ENCODE results near the gene IL34. TPM values are rescaled to one million over a fixed set of nuclear protein-coding genes. Genes with fewer than 3 reads are reported as not detected.
"Not testable (repeated sequence)": the region's sequence is repeated elsewhere in the genome, so short reads cannot be mapped to it uniquely, and the experiment has no call there.

The IL34 gene
- polyA plus RNA-seq, 4 donors, result 0.62 to 1.2 (median 1.1) TPM

DNA sequence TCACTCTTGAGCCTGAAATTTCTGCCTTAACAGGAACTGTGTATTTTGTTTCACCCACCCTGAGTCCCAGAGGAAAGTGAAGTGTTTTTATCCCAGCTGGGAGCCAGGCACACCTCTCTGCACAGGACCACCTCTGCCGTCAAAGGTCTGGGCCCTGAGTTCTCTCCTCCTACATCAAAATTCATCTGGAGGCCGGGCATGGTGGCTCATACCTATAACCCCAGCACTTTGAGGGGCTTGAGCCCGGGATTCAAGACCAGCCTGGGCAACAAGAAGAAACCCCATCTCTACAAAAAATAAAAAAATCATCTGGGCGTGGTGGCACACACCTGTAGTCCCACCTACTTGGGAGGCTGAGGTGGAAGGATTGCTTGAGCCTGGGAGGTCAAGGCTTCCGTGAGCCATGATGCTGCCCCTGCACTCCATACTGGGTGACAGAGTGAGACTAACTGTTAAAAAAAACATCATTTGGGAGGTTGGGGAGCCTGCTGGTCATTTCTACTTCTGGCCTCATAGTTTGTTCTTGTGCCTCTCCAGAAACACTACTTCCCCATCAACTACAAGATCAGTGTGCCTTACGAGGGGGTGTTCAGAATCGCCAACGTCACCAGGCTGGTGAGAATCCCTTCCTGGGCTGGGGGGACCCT lies 9.8 kb downstream of the IL34 start:
- DNase-seq (ENCODE audit: low read depth in 4 of 4, low spot score in 2 of 4), result no peak

DNA sequence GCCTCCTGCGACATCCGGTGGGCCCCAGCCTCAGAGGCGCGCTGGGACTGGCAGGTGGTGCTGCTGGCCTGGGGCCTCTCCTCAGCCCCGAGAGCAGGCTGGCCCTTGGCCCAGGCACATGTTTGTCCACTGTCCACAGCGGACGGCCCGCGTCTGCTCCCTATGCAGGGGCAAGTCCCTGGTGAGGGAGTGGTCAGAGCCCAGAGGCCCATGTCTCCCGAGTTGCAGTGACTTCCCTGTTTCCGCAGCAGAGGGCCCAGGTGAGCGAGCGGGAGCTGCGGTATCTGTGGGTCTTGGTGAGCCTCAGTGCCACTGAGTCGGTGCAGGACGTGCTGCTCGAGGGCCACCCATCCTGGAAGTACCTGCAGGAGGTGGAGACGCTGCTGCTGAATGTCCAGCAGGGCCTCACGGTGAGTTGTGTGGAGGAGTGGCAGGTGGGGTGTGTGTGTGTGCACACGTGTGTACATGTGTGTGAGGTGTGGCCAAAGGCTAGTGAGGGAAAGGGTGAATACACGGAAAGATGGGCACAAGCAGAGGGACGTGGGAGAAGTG lies 10.4 kb downstream of the IL34 start:
- DNase-seq (ENCODE audit: low read depth in 4 of 4, low spot score in 2 of 4), result no peak

DNA sequence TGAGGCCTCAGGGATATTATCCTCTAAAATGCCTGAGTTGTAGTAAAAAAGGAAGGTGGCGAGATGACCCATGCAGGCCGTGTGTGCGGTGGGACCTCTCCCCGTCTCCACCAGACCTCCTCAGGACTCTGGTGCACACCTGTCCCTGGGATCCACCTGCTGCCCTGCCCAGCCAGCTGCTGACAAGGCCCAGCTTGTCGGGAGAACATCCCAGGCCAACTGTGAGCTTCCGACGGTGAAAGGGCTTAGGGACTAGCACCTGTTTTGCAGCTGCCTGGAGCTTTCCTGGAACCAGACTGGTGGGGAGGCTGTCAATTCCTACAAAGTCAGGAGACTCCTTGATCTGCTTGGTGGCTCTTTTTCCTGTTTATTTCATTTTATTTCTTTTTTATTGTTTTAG lies 11.6 kb downstream of the IL34 start:
- DNase-seq (ENCODE audit: low read depth in 4 of 4, low spot score in 2 of 4), result no peak

DNA sequence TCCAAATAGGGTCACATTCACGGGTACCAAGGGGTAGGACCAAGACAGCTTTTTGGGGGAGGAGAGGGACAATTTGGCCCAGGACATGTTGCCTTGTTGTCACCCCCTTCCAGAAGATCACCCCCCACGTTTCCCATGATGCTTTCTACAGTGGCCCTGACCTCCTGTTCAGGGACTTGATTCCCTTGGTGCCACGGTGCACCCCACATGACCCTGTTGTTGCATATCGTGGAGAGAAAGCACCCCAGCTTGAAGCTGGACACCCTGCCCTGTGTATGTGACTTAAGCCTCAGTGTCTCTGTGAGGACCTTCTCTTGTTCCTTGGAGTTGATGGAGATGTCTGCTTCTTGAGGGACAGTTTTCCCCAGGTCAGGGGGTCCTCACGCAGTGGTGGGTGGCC lies 12.6 kb downstream of the IL34 start:
- DNase-seq (ENCODE audit: low read depth in 4 of 4, low spot score in 2 of 4), result no peak

DNA sequence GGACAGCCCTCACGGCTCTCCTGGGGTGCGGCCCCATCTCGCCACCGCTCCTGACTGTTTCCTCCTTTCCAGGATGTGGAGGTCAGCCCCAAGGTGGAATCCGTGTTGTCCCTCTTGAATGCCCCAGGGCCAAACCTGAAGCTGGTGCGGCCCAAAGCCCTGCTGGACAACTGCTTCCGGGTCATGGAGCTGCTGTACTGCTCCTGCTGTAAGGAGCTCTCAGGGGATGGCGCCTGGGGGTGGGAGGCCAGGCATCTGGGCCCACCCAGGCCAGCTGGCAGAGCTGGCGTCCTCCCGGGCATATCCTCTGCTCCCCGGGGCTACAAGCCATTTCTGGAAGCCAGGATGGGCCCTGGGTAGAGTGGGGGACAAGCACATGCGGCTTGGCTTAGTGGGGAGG lies 13.2 kb downstream of the IL34 start:
- DNase-seq (ENCODE audit: low read depth in 4 of 4, low spot score in 2 of 4), result no peak

DNA sequence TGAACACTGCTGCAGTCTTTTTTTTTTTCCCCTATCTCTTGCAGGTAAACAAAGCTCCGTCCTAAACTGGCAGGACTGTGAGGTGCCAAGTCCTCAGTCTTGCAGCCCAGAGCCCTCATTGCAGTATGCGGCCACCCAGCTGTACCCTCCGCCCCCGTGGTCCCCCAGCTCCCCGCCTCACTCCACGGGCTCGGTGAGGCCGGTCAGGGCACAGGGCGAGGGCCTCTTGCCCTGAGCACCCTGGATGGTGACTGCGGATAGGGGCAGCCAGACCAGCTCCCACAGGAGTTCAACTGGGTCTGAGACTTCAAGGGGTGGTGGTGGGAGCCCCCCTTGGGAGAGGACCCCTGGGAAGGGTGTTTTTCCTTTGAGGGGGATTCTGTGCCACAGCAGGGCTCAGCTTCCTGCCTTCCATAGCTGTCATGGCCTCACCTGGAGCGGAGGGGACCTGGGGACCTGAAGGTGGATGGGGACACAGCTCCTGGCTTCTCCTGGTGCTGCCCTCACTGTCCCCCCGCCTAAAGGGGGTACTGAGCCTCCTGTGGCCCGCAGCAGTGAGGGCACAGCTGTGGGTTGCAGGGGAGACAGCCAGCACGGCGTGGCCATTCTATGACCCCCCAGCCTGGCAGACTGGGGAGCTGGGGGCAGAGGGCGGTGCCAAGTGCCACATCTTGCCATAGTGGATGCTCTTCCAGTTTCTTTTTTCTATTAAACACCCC lies 13.8 kb downstream of the IL34 start:
- no peak for DNase-seq (ENCODE audit: low read depth in 4 of 4, low spot score in 2 of 4)

DNA sequence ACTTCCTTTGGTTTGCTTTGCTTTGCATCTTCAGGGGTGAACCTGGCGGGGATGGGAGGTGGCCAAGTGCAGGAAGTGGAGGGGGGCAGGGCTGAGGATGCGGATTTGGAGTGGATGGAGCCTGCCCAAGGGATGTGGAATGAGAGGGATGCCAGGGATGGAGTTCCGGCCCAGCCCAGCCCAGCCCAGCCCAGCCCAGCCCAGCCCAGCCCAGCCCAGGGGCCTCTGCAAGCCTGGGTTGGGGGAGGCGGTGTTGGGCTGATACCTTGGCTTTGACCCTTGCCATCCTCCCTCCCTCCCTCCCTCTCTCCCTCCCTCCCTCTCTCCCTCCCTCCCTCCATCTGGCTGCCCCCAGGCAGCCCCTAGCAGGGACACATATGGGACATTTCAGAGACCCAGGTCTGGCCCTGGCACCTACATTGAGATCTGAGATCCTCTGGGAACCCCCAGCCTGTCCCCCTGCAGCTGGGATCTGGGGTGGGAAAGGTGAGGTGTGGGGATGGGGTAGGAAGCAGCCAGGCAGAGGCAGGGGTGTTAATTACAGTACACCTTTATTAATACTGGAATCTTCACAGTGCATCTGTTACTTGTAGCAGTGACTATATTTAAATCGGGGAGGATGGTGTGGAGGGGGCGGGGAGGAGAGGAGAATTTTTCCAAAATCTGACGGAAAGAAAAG lies 14.5 kb downstream of the IL34 start:
- DNase-seq (ENCODE audit: low read depth in 4 of 4, low spot score in 2 of 4), result no peak

DNA sequence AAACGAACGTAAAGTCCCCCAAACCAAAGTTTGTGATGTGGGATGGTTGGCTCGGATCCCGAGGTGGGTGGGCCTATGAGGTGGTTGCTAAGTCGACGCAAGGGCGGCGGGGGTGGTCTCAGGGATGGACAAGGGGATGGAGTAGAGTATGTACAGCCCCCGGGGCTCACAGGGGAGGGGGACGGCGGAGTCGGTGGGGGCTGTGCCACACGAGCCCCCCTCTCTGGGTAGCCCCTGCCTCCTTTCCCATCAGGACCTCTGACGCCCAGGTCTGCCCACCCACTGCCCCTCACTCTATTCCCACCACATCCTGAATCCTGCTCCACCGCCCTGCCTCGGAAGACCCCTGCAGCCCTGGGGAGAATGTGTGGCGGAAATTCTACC lies 15.2 kb downstream of the IL34 start:
- no peak for DNase-seq (ENCODE audit: low read depth in 4 of 4, low spot score in 2 of 4)

DNA sequence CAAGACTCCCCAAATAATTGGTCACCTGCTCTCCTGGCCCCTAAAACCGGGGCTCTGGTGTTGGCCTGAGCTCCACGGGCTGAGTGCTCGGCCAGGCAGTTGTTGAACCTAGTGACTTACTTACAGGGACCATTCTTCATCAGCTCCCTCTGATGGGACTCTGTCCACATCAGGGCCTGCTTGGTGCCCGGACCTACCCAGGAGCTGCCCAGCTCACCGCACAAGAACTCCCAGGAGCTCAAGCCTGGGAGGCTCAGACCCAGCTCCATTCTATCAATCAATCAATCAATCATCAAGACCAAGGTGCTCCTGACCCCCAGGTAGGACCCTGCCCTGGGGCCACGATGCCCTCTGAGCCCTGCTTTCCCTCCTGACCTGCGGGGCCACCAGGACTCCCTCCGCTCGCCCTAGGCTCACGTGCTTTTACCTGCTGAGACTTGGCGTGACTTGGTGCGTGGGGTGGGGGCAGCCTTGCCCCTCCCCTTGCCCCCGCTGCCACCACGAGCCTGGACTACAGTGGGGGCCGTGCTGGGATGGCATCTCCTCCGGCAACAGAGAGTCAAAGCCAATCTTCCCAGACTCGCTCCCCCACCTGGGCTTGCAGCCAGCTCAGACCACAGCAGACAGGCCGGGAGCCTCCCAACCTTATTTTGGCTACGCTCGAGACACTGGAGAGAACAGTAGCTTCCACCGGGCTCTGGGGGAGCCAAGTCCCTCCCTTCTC lies 15.7 kb downstream of the IL34 start:
- DNase-seq (ENCODE audit: low read depth in 4 of 4, low spot score in 2 of 4), result no peak

DNA sequence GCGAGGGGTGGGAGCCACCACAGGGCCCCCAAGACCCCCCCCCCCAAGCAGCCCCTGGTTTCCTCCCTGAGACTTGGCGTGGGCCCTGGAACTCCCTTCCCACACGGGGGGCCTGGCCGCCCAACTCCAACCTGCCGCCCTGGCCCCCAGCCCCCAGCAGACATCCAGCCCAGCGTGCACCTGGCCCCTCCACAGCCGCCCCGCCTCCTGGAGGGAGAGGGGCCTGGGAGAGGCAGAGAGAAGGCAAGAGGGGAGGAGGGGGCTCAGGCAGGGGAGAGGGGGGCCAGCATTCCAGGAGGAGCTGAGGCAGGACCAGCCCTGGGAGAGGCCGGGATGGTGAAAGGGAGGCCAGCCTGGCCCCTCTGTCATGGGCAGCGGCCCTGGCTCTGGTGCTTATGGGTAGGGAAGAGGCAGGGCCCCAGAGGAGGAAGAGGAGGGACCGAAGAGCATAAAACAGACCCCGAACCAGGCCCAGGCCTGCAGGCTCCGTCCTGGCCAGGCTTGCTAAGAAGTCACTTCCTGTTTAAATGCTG lies 16.7 kb downstream of the IL34 start:
- DNase-seq (ENCODE audit: low read depth in 4 of 4, low spot score in 2 of 4), result no peak

DNA sequence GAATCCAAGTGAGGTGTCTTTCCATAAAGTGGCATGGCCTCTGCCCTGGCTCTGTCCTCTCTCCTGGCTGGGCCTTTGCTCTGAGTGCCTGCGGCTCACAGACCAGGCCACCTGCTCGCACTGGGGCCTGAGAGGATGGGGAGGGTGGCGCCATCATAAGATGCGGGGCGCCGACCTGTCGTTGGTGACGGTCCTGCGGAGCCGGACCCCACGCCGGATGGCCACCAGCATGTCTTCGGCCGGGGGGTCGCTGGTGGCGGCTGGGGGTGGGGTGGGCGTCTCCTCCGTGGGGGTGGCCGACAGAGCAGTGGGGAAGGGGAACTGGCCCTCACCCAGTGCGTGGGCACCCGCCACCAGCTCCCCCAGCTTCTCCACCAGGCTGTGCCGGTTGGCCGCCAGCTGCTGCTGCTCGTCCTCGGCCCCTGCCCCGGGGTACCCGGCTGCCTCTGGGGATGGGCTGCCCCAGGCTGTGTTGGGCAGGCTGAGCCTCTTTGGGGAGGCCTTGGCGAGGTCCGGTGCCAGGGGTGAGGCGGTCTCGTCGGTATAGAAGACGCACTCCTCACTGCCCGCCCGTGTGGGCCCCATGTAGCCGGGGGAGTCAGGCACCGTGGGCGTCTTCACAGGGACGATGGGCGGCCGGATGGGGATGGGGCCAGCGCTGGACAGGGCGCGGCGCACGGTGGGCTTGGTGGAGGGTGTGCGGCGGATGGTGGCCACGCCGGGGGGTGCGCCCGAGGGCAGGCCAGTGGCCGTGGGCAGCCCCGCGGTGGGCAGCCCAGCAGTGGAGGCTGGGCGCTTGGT lies 17.4 kb downstream of the IL34 start:
- no peak for DNase-seq (ENCODE audit: low read depth in 4 of 4, low spot score in 2 of 4)

DNA sequence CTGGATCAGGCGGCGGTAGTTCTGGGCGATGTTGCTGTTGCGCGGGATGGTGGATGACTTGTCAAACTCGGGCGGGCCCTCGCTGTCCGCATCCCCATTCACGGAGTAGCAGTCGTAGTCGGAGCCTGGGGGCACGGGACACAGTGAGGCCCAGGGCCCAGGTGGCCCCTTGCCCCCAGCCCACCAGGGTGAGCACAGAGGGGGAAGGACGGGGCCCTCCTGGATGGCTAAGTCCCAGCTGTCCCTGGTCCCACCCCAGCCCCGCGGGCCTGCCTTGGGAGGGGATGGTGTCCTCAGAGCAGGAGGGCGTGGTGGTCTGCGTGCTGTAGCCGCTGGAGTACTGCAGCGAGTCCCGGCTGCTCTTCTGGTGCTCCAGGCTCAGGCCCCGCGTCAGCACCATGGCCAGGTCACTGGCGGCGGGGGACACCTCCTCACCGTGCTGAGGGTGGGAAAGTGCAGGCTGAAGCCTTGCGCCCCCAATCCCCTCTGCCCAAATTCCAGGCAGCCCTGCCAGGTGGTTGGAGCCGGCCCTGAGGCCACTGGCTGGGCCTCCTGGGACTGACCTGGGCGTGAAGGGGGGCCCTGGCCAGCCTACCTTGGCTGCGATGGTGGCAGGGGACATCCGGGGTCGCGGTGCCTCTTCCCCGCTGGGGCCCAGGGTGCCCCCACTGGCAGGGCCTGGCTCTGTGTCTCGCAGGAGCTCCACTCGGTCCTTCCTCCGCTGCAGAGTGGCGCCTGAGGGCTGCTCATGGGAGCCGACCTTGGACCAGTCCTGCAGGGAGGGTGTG lies 18.2 kb downstream of the IL34 start:
- DNase-seq (ENCODE audit: low read depth in 4 of 4, low spot score in 2 of 4), result no peak

DNA sequence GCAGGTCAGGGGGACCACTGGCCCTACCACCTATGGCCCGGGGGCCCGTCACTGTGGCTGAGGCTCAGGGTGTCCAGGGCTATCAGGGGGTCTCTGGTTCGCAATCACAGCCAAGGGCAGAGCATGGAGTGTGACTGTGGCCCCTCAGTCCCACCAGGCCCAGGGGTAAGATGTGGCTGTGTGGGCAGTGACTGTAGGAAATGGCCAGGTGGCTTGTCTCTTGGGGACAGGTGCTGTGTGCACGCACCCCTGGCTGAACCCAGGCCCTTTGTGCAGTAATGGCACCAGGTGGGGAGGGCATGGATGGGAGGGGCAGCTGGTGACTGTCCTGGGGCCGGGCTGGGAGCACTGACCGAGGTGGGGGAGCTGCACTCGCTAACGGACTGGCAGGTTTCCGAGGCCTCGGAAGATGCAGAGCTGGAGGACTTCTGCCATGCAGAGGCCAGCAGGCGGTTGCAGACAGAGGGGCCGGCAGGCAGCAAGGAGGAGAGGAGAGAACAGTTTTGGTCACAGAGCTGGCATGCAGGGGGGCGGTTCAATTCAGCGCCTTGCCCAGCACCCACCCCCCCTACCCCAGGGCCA lies 18.8 kb downstream of the IL34 start:
- no peak for DNase-seq (ENCODE audit: low read depth in 4 of 4, low spot score in 2 of 4)

DNA sequence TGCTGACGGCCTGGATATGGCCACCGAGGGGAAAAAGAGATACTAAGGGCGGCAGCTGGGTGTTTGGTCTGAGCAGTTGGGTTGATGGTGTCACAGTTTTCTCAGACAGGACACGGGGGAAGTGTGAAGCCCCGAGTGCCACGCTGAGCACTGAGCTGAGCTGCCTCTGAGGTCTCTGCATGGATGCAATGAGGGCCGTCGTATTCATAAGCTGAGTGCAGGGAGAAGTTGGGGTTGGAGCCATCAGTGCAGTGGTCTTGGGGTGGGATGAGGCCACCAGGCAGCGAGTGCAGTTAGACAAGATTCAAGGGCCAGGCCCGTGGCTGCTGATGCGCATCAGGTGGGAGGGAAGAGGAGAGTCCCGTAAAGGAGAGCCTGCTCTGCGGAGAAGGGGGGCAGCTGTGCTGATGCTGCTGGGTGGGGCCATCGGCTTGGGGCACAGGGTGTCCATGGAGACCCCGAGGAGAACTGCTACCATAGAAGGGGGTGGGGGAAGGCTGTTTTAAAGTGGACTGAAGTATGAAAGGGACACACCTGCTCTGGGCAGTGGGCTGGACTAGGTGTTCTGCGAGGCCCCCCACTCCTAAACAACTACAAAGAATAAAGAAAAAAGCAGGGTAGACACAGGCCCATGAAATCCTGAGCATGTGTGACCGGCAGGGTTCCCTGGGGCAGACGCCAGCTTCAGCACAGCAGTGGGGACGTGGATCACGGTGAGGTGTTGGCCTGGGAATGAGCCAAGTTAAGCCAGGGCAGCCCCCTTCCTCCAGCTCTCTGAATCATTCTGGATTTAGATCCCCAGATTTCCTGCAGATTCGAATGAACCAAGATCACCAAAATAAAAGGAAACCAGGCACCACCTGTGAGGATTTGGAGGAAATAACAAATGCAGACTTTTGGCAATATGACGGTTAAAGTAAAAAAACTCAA lies 19.7 kb downstream of the IL34 start:
- no peak for DNase-seq (ENCODE audit: low read depth in 4 of 4, low spot score in 2 of 4)

DNA sequence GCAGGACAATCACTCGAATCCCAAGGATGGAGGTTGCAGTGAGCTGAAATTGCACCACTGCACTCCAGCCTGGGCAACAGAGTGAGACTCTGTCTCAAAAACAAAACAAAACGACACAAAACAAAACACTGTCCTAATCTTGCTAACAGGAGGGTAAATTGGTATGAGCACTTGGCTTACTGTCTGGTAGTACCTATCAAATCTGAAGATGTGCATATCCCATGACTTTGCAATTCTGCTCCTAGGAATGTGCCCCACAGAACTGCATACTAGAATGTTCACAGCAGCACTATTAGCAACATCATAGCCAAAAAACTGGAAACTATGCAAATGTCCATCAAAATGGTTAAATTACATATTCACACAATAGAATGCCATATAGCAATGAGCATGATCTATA lies 23.8 kb downstream of the IL34 start:
- no peak for DNase-seq (ENCODE audit: low read depth in 4 of 4, low spot score in 2 of 4)

DNA sequence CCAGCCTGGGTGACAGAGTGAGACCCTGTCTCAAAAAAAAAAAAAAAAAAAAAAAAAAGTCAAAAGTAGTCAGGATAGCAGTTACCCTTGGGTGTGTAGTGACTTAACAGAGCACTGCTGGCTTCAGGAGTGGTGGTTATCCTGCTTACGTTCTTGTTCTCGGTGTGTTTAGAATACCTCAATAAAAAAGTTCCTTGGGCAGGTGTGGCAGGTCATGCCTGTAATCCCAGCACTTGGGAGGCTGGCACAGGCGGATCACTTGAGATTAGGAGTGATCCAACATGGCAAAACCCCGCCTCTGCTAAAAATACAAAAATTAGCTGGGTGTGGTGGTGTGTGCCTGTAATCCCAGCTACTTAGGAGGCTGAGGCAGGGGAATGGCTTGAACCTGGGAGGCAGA lies 24.6 kb downstream of the IL34 start:
- not testable (repeated sequence) for DNase-seq (ENCODE audit: low read depth in 4 of 4, low spot score in 2 of 4)

DNA sequence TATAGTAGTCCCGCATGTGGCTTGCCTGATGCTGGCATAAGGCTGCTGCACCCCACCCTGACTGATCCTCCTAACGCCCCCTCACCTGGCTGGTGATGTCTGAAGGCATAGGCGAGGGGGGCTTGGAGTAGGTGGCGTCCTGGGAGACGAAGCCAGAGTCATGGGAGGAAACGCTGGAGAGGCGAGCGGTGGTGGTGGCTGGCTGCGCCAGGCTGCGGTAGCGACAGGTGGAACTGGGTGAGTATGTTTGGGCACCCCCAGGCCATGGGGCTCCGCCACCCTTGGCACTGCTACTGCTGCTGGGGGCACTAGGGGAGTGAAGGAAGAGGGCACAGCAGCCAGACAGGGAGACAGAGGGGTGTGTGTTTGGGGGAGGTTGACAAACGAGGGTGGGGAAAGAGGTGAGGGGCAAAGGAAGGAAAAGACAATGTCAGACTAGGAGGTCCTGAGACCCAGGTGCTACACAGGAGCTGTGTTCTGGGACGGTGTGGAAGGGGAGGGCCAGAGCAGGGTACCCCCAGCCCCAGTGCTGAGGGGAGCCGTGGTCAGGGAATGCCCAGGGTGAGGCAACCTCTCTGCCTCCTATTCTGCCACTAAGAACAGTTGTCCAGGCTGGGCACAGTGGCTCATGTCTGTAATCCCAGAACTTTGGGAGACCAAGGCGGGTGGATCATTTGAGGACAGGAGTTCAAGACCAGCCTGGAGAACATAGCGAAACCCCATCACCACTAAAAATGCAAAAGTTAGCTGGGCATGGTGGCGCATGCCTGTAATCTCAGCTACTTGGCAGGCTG lies 28.1 kb downstream of the IL34 start:
- no peak for DNase-seq (ENCODE audit: low read depth in 4 of 4, low spot score in 2 of 4)

Measured in left renal cortex interstitium (tissue), 4 donors.